ENCODE measurements around the gene BTBD8.

Gene BTBD8

GRCh38 chr1:92186081-92186480 lies 105.9 kb downstream of the BTBD8 start:
- TF ChIP-seq, protein P1, sequence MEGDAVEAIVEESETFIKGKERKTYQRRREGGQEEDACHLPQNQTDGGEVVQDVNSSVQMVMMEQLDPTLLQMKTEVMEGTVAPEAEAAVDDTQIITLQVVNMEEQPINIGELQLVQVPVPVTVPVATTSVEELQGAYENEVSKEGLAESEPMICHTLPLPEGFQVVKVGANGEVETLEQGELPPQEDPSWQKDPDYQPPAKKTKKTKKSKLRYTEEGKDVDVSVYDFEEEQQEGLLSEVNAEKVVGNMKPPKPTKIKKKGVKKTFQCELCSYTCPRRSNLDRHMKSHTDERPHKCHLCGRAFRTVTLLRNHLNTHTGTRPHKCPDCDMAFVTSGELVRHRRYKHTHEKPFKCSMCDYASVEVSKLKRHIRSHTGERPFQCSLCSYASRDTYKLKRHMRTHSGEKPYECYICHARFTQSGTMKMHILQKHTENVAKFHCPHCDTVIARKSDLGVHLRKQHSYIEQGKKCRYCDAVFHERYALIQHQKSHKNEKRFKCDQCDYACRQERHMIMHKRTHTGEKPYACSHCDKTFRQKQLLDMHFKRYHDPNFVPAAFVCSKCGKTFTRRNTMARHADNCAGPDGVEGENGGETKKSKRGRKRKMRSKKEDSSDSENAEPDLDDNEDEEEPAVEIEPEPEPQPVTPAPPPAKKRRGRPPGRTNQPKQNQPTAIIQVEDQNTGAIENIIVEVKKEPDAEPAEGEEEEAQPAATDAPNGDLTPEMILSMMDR (IDR thresholded peaks at IDR 0.05; ENCODE audit: borderline replicate concordance, insufficient read depth, low read depth, low read length), result no peak
- no peak overlapping the region for H3K4me3 ChIP-seq (ENCODE audit: low read depth, low read length)

GRCh38 chr1:92188436-92189255 lies 108.5 kb downstream of the BTBD8 start:
- no peak overlapping the region for H3K4me3 ChIP-seq (ENCODE audit: low read depth, low read length)
- TF ChIP-seq, protein P1 (IDR thresholded peaks at IDR 0.05; ENCODE audit: borderline replicate concordance, insufficient read depth, low read depth, low read length), result no peak

DNA sequence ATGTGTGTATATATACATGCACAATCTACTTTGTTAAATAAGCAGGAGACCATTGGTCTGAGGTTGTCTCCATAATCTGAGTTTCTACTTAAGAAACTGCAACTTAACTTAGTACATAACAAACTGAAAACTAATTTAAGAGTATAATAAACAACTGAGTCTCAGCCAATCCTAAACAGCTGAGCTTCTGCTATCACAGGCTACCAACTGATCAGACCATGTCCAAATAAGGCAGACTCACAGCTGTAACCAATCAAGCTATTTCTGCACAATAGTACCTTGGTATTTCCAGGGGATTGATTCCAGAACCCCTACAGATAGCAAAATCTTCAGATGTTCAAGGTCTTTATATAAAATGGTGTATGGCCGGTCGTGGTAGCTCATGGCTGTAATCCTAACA lies 111.6 kb downstream of the BTBD8 start:
- H3K4me3 ChIP-seq (ENCODE audit: low read depth, low read length), result no peak overlapping the region
- TF ChIP-seq, protein P1 (IDR thresholded peaks at IDR 0.05; ENCODE audit: borderline replicate concordance, insufficient read depth, low read depth, low read length), result no peak

- TF ChIP-seq, protein P1 (IDR thresholded peaks at IDR 0.05; ENCODE audit: borderline replicate concordance, insufficient read depth, low read depth, low read length), result no peak
Observed at GRCh38 chr1:92192246-92192645, 112.1 kb downstream of the BTBD8 start.

GRCh38 chr1:92194511-92194910 lies 114.4 kb downstream of the BTBD8 start:
- TF ChIP-seq, protein P1 (IDR thresholded peaks at IDR 0.05; ENCODE audit: borderline replicate concordance, insufficient read depth, low read depth, low read length), result no peak
- H3K4me3 ChIP-seq (ENCODE audit: low read depth, low read length), result no peak overlapping the region

More at GRCh38 chr1:92192246-92192645, 112.1 kb downstream of the BTBD8 start:
- no peak overlapping the region for H3K4me3 ChIP-seq (ENCODE audit: low read depth, low read length)

DNA sequence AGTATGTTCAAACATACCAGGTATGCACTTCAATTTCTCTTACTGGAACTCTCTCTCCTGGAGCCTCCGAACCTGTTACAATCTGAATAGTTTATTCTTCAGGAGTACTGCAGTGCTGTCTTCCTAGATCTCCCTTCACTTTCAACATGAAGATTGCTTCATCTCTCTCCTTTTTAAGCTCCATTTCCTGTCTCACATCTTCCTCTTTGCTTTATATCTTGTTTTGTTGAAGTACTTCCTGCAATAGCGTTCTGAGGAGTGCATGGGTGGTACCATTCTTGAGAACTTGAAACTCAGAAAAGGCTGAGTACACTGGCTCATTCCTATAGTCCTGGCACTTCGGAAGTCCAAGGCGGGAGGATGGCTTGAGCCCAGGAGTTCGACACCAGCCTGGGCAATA lies 121.8 kb downstream of the BTBD8 start:
- TF ChIP-seq, protein P1 (IDR thresholded peaks at IDR 0.05; ENCODE audit: borderline replicate concordance, insufficient read depth, low read depth, low read length), result no peak

GRCh38 chr1:92203105-92203504 lies 123.0 kb downstream of the BTBD8 start:
- H3K4me3 ChIP-seq (ENCODE audit: low read depth, low read length), result no peak overlapping the region
- TF ChIP-seq, protein P1 (IDR thresholded peaks at IDR 0.05; ENCODE audit: borderline replicate concordance, insufficient read depth, low read depth, low read length), result no peak

More for the DNA sequence above, 121.8 kb downstream of the BTBD8 start:
- no peak overlapping the region for H3K4me3 ChIP-seq (ENCODE audit: low read depth, low read length)
